HepG2 (cell line): Measurements from ENCODE around the gene RNF5. TPM values are rescaled to one million over a fixed set of nuclear protein-coding genes. Genes with fewer than 3 reads are reported as not detected.
A peak's percentile ranks its signal among the peaks of the same experiment; 100 is the strongest.

Experiments used
- AGO1 ChIP-seq: fragments of 200-400 bp; formaldehyde crosslinking; IDR thresholded peaks from 2 replicates; pipeline ENCODE4 v1.6.1; 2017; ENCODE audit warnings: mild to moderate bottlenecking, low read depth, low read length, moderate library complexity; ENCODE audit not compliant: poor library complexity, severe bottlenecking
- ATF7 ChIP-seq, 2 experiments: fragments of 450-650 bp in 1 of 2; sonication (generic) in 1 of 2; formaldehyde crosslinking in 1 of 2; IDR thresholded peaks; 2 replicates each; pipeline versions ENCODE4 v1.4.0 to v1.6.1; 2016 to 2020; ENCODE audit warnings: antibody characterized with exemption in 1 of 2, mild to moderate bottlenecking in 1 of 2, missing genetic modification reagents in 1 of 2
- DMTF1 ChIP-seq: sonication (generic); formaldehyde crosslinking; IDR thresholded peaks from 2 replicates; pipeline ENCODE4 v1.4.0; 2020; ENCODE audit warnings: mild to moderate bottlenecking, missing genetic modification reagents
- FLYWCH1 ChIP-seq: sonication (generic); formaldehyde crosslinking; IDR thresholded peaks from 2 replicates; pipeline ENCODE4 v1.8.1; 2023; ENCODE audit warnings: mild to moderate bottlenecking, missing genetic modification reagents
- GABPA ChIP-seq, 2 experiments: IDR thresholded peaks; 2 replicates each; pipeline ENCODE4 v1.6.1; 2011 to 2016; ENCODE audit warnings: low read depth in 2 of 2, low read length in 1 of 2, missing biosample characterization in 1 of 2, missing genetic modification characterization in 1 of 2
- IKZF5 ChIP-seq: IDR thresholded peaks from 2 replicates; pipeline ENCODE4 v1.6.1; 2018; ENCODE audit warnings: missing genetic modification reagents, mild to moderate bottlenecking, missing compliant biosample characterization
- SATB2 ChIP-seq: sonication (generic); formaldehyde crosslinking; IDR thresholded peaks from 2 replicates; pipeline ENCODE4 v1.5.0; 2020; ENCODE audit warnings: missing genetic modification reagents
- SP5 ChIP-seq: IDR thresholded peaks from 2 replicates; pipeline ENCODE4 v1.6.1; 2016; ENCODE audit warnings: low read depth, borderline replicate concordance
- TBL1XR1 ChIP-seq: fragments of 150-350 bp; IDR thresholded peaks from 2 replicates; pipeline ENCODE4 v1.6.1; 2014; ENCODE audit warnings: borderline replicate concordance, low read length; ENCODE audit not compliant: partially characterized antibody
- TFDP2 ChIP-seq: sonication (generic); formaldehyde crosslinking; IDR thresholded peaks from 2 replicates; pipeline ENCODE4 v1.4.0; 2020; ENCODE audit warnings: missing genetic modification reagents
- THAP9 ChIP-seq: sonication (generic); formaldehyde crosslinking; IDR thresholded peaks from 2 replicates; pipeline ENCODE4; 2020; ENCODE audit warnings: missing genetic modification reagents, mild to moderate bottlenecking, borderline replicate concordance
- XBP1 ChIP-seq: sonication (generic); formaldehyde crosslinking; IDR thresholded peaks from 2 replicates; pipeline ENCODE4 v1.5.0; 2020; ENCODE audit warnings: missing genetic modification reagents
- ZMYM3 ChIP-seq: sonication (generic); formaldehyde crosslinking; IDR thresholded peaks from 2 replicates; pipeline ENCODE4 v1.5.1; 2020; ENCODE audit warnings: mild to moderate bottlenecking, missing genetic modification reagents
- ZNF350 ChIP-seq: sonication (generic); formaldehyde crosslinking; IDR thresholded peaks from 2 replicates; pipeline ENCODE4 v1.4.0; 2020; ENCODE audit warnings: mild to moderate bottlenecking, low read depth, missing genetic modification reagents, borderline replicate concordance
- ZNF431 ChIP-seq: sonication (generic); formaldehyde crosslinking; IDR thresholded peaks from 2 replicates; pipeline ENCODE4 v1.9.0; 2022; ENCODE audit warnings: missing genetic modification reagents, low read depth, mild to moderate bottlenecking, borderline replicate concordance
- ZNF567 ChIP-seq: sonication (generic); formaldehyde crosslinking; IDR thresholded peaks from 2 replicates; pipeline ENCODE4 v1.8.1; 2023; ENCODE audit warnings: mild to moderate bottlenecking, missing genetic modification reagents, borderline replicate concordance
- ZNF569 ChIP-seq: sonication (generic); formaldehyde crosslinking; IDR thresholded peaks from 2 replicates; pipeline ENCODE4 v1.5.0; 2020; ENCODE audit warnings: mild to moderate bottlenecking, missing genetic modification reagents, moderate library complexity, borderline replicate concordance
- ZNF672 ChIP-seq: sonication (generic); formaldehyde crosslinking; IDR thresholded peaks from 2 replicates; pipeline ENCODE4 v1.8.1; 2022; ENCODE audit warnings: missing genetic modification reagents
- ZNF674 ChIP-seq: sonication (generic); formaldehyde crosslinking; IDR thresholded peaks from 2 replicates; pipeline ENCODE4 v1.5.0; 2020; ENCODE audit warnings: low read depth, mild to moderate bottlenecking, missing genetic modification reagents
- ZNF713 ChIP-seq: sonication (generic); formaldehyde crosslinking; IDR thresholded peaks from 2 replicates; pipeline ENCODE4 v1.4.0; 2020; ENCODE audit warnings: mild to moderate bottlenecking, missing genetic modification reagents
- polyA plus RNA-seq, 8 experiments: library from polyadenylated mRNA; depleted of rRNA in 3 of 8; stranded (reverse) in 7 of 8; unstranded in 1 of 8; fragments of >200 nt; fragmentation: Illumina TruSeq in 4 of 8; extraction: Trizol in 4 of 8; gene quantifications; 2 replicates each; pipeline versions ENCODE4 v1.2.1 to v1.2.3, GENCODE V29; 2011 to 2016; ENCODE audit warnings: low read depth in 4 of 8, missing spikeins in 1 of 8, mixed read lengths in 1 of 8; ENCODE audit not compliant: insufficient read depth in 1 of 8
- total RNA-seq, 5 experiments: library from RNA; depleted of rRNA; stranded (reverse); fragments of >200 nt; fragmentation: Illumina TruSeq; extraction: Trizol; gene quantifications; 2 replicates each; pipeline ENCODE4 v1.2.3, GENCODE V29; 2016; ENCODE audit warnings: low read depth in 1 of 5

RNF5 gene
- total and polyA plus RNA-seq, 2 of the 13 experiments (the other 11 are each of a cell fraction or from before 2014, with no cell fraction given): 98.0 to 131 TPM

GRCh38 chr6:32175711-32176475, 2.3 kb upstream of the RNF5 start, which contains the start of gene AGPAT1 (continued):
- TF ChIP-seq THAP9 (peak; percentile 43; the same call in 1 of the 2 replicates), ZNF569 (CRISPR knock-in tag) (no peak; the same call in 1 of the 2 replicates), DMTF1 (CRISPR knock-in tag) (0 out of 2 replicates have a peak, but pooled peaks have one; percentile 76), ATF7 (IDR thresholded peaks at IDR 0.05) (no peak), ATF7 (CRISPR knock-in tag; IDR thresholded peaks at IDR 0.05) (no peak), AGO1 (no peak), ZMYM3 (CRISPR knock-in tag) (0 out of 2 replicates have a peak, but pooled peaks have one; percentile 30), ZNF674 (CRISPR knock-in tag) (0 out of 2 replicates have a peak, but pooled peaks have one; percentile 34), ZNF567 (CRISPR knock-in tag) (no peak), ZNF672 (no peak), ZNF431 (0 out of 2 replicates have a peak, but pooled peaks have one; percentile 54), ZNF350 (CRISPR knock-in tag) (peak; percentile 63; the same call in 1 of the 2 replicates), TBL1XR1 (no peak), TFDP2 (CRISPR knock-in tag) (no peak), SP5 (CRISPR knock-in tag) (peak; percentile 65; the same call in 1 of the 2 replicates), IKZF5 (CRISPR knock-in tag) (peak; percentile 58; the same call in 1 of the 2 replicates), FLYWCH1 (CRISPR knock-in tag) (no peak), ZNF713 (CRISPR knock-in tag) (no peak), SATB2 (CRISPR knock-in tag) (no peak), GABPA (IDR thresholded peaks at IDR 0.05; ENCODE audit: low read depth, low read length) (peak; percentile 91), GABPA (CRISPR knock-in tag; IDR thresholded peaks at IDR 0.05; ENCODE audit: low read depth) (peak; percentile 96), XBP1 (CRISPR knock-in tag) (no peak)
